RWPE1 (cell line): Measurements from ENCODE around the gene PCDHB7.
"Not testable (repeated sequence)": the region's sequence is repeated elsewhere in the genome, so short reads cannot be mapped to it uniquely, and the experiment has no call there.

Experiments
- CTCF ChIA-PET: fragments of 350-600 bp; sonication (Branson Sonifier 250); formaldehyde crosslinking; extraction: SDS; loops from one replicate; lab custom pipeline; 2021; lab: Yijun Ruan, JAX
- POLR2A ChIA-PET: fragments of 400-600 bp; formaldehyde crosslinking; extraction: SDS; loops from one replicate; lab custom pipeline; 2020; ENCODE audit warnings: antibody characterized with exemption; ENCODE audit not compliant: low non-redundant PET; lab: Yijun Ruan, JAX
- DNase-seq: peaks from one replicate; pipeline ENCODE4 v3.0.0; 2012; ENCODE audit warnings: low spot score
- H3K27ac ChIP-seq: fragments of 450-650 bp; 2 replicates; pipeline ENCODE4 v1.5.1; 2017
- TF ChIP-seq, protein P1 (sequence below): fragments of 450-650 bp; conservative IDR thresholded peaks from 2 replicates; pipeline ENCODE4 v1.5.1; 2017; ENCODE audit warnings: low read depth, mild to moderate bottlenecking

Gene PCDHB7

DNA sequence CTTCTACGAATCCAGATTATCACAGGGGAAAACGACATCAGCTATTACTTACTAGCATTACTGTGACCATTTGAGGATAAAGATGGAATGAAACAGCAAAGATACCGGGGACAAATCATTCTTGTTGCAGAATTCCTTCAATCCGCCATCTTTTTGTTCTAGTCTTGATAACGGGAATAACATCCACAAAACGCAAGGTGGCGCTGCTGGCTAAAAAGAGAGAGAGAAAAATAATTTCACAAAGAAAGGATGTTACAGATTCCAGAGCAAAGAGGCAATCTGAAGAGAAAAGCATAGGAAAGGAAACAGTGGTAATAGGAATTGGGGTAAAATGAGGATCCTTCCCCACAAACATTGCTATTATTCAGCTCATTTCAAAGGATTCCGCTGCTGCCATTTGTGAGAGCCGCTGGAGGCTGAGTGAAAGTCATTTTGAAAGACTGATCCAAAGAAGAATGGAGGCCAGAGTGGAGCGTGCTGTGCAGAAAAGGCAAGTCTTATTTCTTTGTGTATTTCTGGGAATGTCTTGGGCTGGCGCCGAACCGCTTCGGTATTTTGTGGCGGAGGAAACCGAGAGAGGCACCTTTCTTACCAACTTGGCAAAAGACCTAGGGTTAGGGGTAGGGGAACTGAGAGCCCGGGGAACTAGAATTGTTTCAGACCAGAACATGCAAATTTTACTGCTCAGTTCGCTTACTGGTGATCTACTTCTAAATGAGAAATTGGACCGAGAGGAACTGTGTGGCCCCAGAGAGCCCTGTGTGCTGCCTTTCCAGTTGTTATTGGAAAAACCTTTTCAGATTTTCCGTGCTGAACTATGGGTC lies at the start of gene PCDHB7:
TSS of gene PCDHB7 (plus strand) at position 264 of the 824 bp plus-strand sequence. CDS start at position 456, 192 bp downstream.
- POLR2A ChIA-PET, result no interaction called here
- no peak for DNase-seq
- H3K27ac ChIP-seq, result no peak within 1 kb of the TSS
- TF ChIP-seq, protein P1, sequence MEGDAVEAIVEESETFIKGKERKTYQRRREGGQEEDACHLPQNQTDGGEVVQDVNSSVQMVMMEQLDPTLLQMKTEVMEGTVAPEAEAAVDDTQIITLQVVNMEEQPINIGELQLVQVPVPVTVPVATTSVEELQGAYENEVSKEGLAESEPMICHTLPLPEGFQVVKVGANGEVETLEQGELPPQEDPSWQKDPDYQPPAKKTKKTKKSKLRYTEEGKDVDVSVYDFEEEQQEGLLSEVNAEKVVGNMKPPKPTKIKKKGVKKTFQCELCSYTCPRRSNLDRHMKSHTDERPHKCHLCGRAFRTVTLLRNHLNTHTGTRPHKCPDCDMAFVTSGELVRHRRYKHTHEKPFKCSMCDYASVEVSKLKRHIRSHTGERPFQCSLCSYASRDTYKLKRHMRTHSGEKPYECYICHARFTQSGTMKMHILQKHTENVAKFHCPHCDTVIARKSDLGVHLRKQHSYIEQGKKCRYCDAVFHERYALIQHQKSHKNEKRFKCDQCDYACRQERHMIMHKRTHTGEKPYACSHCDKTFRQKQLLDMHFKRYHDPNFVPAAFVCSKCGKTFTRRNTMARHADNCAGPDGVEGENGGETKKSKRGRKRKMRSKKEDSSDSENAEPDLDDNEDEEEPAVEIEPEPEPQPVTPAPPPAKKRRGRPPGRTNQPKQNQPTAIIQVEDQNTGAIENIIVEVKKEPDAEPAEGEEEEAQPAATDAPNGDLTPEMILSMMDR, result peak; percentile 78
- CTCF ChIA-PET, result interaction anchor here (0.7 to 0.8 kb wide), 2 partner anchors 41 to 218 kb away, joined by 3 to 4 read pairs; no protein-coding TSS in a partner anchor

DNA sequence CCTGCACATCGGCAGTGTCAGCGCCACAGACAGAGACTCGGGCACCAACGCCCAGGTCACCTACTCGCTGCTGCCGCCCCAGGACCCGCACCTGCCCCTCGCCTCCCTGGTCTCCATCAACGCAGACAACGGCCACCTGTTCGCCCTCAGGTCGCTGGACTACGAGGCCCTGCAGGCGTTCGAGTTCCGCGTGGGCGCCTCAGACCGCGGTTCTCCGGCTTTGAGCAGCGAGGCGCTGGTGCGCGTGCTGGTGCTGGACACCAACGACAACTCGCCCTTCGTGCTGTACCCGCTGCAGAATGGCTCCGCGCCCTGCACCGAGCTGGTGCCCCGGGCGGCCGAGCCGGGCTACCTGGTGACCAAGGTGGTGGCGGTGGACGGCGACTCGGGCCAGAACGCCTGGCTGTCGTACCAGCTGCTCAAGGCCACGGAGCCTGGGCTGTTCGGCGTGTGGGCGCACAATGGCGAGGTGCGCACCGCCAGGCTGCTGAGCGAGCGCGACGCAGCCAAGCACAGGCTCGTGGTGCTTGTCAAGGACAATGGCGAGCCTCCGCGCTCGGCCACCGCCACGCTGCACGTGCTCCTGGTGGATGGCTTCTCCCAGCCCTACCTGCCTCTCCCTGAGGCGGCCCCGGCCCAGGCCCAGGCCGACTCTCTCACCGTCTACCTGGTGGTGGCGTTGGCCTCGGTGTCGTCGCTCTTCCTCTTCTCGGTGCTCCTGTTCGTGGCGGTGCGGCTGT lies 48.9 kb upstream of the PCDHB7 start:
- DNase-seq, POLR2A ChIA-PET, CTCF ChIA-PET, H3K27ac ChIP-seq: not testable (repeated sequence)

DNA sequence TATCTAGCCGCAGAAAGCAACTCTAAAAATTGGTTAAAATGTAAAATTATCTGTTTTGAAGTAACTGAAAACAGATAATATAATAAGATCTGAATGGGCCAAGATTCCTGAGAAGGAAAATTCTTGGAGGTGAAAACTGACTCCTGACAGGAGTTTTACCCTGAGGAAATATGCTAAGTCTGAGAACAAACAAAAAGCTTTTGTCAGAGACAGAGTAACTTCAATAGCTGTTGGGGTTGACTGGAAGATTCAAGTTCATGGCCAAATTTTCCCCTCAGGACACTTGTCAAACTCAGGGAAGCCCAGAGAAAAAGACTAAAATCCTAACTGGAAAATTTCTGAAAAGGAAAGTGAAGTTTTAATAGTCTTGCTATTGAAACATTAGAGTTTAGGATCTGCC lies 45.1 kb upstream of the PCDHB7 start:
- DNase-seq, result no peak
- ChIA-PET POLR2A (no interaction called here), CTCF (interaction anchor here (0.6 to 0.9 kb wide), 2 partner anchors 96 to 253 kb away, joined by 4 to 8 read pairs; partner anchors contain the start of gene PCDHB14)
- H3K27ac ChIP-seq, result no peak overlapping the region
- TF ChIP-seq, protein P1, result no peak

DNA sequence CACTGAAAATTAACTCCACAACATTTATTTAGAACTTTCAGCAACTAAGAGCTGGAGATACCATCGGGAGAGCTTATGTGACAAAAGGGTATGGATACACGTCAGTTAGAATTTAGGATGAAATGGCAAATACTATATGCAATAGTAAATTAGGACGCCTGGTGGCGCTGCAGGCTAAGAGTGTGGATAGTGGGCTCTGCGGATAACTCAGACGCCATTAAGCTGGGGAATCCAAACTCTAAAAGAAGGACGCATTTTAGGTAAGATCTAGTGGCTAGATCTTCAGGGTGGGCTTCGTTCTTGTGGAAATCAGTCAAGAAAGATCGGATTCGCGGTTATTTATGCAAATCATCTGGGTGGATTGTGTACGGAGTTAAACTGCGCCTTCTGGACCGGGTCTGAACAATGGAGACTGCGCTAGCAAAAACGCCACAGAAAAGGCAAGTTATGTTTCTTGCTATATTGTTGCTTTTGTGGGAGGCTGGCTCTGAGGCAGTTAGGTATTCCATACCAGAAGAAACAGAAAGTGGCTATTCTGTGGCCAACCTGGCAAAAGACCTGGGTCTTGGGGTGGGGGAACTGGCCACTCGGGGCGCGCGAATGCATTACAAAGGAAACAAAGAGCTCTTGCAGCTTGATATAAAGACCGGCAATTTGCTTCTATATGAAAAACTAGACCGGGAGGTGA lies 37.3 kb upstream of the PCDHB7 start, which contains the start of gene PCDHB5:
TSS of gene PCDHB5 (plus strand) at position 177 of the 688 bp plus-strand sequence. CDS start at position 406, 229 bp downstream.
- H3K27ac ChIP-seq, result no peak within 1 kb of the TSS
- DNase-seq, result no peak
- ChIA-PET CTCF (interaction anchor here (0.6 to 0.7 kb wide), 2 partner anchors 52 to 309 kb away, joined by 3 read pairs; no protein-coding TSS in a partner anchor), POLR2A (no interaction called here)
- TF ChIP-seq, protein P1, result peak; percentile 63

DNA sequence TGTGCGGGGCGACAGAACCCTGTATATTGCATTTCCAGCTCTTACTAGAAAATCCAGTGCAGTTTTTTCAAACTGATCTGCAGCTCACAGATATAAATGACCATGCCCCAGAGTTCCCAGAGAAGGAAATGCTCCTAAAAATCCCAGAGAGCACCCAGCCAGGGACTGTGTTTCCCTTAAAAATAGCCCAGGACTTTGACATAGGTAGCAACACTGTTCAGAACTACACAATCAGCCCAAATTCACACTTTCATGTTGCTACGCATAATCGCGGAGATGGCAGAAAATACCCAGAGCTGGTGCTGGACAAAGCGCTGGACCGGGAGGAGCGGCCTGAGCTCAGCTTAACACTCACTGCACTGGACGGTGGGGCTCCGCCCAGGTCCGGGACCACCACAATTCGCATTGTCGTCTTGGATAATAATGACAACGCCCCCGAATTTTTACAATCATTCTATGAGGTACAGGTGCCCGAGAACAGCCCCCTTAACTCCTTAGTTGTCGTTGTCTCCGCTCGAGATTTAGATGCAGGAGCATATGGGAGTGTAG lies 36.7 kb upstream of the PCDHB7 start:
- TF ChIP-seq, protein P1, result no peak
- ChIA-PET POLR2A (no interaction called here), CTCF (interaction anchor here (0.7 kb wide), 1 partner anchor 52 kb away, joined by 3 read pairs; no protein-coding TSS in a partner anchor)
- no peak for DNase-seq
- H3K27ac ChIP-seq, result no peak overlapping the region

DNA sequence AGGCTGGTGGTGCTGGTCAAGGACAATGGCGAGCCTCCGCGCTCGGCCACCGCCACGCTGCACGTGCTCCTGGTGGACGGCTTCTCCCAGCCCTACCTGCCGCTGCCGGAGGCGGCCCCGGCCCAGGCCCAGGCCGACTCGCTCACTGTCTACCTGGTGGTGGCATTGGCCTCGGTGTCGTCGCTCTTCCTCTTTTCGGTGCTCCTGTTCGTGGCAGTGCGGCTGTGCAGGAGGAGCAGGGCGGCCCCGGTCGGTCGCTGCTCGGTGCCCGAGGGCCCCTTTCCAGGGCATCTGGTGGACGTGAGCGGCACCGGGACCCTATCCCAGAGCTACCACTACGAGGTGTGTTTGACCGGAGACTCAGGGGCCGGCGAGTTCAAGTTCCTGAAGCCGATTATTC lies 35.1 kb upstream of the PCDHB7 start:
- H3K27ac ChIP-seq, CTCF ChIA-PET, POLR2A ChIA-PET, DNase-seq: not testable (repeated sequence)
